DMS153 treated with DMSO at 0.1 percent for 48 hours (cell line): ENCODE measurements around the gene WDFY4.

Source experiments
- DNase-seq: peaks from one replicate; lab custom pipeline; 2025; ENCODE audit not compliant: unreplicated experiment; lab: John Stamatoyannopoulos, UW

WDFY4 gene

GRCh38 chr10:48807791-48808470, 123.3 kb downstream of the WDFY4 start:
- no peak for DNase-seq

DNA sequence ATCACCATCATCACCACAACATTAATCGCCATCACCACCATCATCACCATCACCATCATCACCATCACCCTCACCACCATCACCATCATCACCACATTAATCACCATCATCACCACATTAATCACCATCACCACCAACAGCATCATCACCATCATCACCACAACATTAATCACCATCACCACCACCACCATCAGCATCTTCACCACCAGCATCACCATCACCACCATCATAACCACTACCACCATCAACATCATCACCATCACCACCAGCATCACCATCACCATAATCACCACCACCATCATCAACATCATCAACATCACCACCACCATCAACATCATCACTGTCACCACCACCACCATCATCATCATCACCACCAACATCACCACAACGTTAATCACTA, 124.6 kb downstream of the WDFY4 start:
- no peak for DNase-seq

GRCh38 chr10:48811461-48811860, 126.8 kb downstream of the WDFY4 start:
- no peak for DNase-seq

DNA sequence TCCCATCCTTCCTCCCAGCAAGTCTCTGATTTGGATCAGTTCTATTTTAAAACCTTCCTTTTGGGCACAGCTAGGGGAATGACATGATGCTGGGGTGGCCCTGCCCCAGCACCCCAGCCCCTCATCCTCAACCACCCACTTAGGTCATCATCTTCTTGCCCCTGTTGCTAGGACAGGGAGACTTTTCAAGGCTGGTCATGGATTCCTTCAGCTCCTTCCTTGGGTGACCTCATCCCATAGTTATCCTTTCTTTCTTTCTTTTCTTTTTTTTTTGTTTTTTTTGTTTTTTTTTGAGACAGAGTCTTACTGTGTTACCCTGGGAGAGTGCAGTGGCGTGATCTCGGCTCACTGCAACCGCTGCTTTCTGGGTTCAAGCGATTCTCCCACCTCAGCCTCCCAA, 127.2 kb downstream of the WDFY4 start:
- DNase-seq, result no peak

DNA sequence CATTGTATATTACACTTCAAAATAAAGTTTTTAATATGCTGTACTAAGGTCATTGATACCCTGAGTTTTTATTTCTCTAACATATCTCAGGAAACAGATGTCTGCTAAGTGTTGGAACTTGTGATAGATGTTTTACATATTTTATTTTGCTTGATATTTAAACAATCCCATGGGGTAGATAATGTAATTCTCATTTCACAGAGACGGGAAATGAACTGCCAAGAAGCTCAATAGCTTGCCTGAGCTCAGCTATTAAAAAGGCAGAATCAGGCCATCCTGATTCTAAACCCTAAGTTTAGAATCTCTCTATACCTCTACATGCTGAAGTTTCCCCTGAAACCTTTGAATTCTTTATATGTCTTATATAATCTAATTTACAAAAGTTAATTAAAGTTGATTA, 128.6 kb downstream of the WDFY4 start:
- DNase-seq, result no peak

- DNase-seq, result no peak
Observed at GRCh38 chr10:48813825-48814224, 129.2 kb downstream of the WDFY4 start.

- no peak for DNase-seq
Observed at GRCh38 chr10:48814933-48815332, 130.3 kb downstream of the WDFY4 start.

DNA sequence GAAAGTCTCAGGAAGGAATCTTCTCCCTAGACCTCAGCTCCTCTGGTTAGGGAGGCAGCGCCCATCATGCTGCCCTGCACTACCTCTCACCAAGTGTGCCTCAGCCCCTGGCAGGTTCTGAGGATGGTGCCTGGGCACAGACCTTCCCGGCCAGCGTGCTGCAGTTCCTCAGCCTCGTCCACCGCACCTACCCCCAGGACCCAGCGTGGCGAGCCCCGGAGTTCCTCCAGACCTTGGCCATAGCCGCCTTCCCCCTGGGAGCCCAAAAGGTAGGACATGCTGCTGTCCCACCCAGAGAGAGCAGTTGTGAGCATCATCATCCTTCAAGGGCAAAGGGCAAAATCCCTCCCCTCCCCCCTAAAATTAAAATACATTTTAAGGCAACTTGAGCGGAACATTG, 132.5 kb downstream of the WDFY4 start:
- DNase-seq, result no peak

DNA sequence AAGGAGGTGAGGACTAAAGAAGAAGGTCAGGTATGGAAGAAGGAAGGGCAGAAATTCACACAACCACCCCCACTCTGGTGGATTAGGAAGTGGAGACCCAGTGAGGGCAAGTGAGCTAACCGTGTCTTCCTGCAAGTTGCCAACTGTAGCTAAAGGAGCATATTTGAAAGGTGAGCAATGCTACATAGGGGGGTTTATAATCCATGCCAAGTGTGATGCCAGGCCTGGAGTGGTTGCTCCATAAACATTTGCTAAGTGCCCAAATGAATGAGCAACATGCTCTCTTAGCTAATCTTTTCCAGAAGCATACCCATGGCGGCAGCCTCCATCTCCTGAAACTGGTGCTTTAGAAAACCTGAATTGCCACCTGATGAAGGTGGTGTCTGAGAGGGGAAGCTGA, 133.4 kb downstream of the WDFY4 start:
- DNase-seq, result no peak

GRCh38 chr10:48818861-48819520, 134.3 kb downstream of the WDFY4 start:
- no peak for DNase-seq

GRCh38 chr10:48819783-48820182, 135.1 kb downstream of the WDFY4 start:
- DNase-seq, result no peak

GRCh38 chr10:48820231-48820630, 135.6 kb downstream of the WDFY4 start:
- no peak for DNase-seq

DNA sequence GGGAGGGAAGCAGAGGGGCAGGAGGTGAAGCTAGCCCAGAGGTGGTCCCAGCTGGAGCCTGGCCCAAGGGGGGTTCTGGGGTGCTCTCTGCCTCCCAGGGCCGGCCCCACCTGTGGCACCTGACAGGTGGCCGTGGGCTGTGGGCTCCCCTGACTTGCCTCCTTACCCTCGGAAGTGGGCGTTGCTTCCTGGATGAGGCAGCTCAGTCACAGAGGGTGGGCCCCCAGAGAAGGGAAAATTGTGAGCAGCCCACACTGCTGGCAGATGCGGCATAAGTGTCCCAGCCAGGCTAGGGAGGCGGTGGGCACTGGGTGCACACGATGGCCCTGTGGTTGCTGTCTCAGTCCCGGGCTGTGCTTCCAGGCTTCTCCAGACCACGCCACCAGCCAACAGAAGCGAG, 136.0 kb downstream of the WDFY4 start:
- no peak for DNase-seq

DNA sequence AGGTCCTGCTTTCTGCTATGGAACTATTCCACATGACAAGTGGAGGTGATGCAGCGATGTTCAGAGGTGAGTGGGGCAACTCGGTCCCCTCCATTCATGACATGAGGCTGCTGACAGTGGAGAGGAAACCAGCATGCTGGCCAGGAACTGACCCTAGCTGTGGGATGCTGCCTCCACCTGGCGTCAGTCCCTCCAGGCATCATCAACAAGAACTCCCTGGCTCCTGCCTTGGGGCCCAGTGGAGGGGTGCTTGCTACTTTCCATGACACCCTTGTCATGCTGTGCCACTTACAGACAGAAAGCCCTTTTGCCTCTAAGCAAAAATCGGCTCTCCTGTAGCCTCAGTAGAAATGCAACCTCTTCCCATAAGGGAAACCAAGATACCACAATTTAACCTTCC, 136.4 kb downstream of the WDFY4 start:
- DNase-seq, result no peak

DNA sequence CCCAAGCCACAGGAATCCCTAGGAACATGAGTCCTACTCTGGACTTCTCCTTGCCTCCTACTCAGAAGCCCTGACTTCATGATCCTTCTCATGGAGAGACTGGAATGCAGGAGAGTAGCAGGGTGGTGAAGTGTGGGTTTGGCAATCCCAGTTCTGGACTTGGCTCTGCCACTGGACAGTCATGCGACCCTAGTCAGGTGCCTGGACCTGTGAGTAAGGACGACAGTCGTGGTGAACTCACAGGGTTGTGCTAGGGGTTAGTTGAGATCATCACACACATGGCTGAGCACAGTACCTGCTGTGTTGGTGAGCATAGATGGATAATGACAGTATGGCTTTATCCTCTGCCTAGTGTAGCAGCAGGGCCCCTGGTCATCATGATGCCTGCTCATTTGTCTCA, 137.0 kb downstream of the WDFY4 start:
- no peak for DNase-seq

GRCh38 chr10:48833674-48834073, 149.0 kb downstream of the WDFY4 start:
- no peak for DNase-seq

DNA sequence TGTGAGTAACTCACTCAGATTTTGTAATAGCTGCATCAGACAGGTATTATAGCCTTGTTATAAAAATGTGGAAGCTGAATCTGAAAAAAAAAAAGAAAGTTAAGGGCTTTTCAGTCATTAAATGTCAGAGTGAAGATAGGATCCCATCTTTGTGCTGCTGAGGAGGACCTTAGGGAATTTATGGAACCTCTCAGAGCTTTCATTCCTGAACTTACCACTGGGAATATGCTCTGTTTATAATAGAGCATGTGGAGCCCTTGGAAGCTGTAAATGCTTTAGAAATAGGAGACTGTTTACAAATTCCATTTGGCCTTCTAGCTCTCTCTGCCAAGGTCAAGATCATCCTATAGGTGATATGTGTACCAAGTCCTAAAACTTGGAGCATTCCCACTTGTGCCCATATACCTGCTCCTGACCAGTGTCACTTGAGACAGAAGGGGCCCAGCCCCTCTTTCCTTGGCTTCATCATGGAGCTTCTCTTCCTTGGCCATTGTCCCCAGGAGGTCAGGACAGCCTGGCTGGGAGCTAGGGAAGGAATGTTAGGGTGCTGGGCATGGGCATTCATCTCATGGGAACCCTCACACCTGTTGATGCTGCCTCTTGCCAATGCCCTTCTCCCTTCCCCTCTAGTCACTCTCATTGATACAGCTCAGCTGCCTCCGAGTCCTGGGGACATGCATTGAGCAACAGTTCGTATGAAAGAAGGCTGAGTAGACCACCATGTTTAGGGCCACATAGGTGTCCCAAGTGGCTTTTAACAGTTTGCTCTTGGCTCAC, 149.7 kb downstream of the WDFY4 start:
- DNase-seq, result no peak

- DNase-seq, result no peak
Observed at GRCh38 chr10:48835781-48836180, 151.1 kb downstream of the WDFY4 start.

- DNase-seq, result no peak
Observed at GRCh38 chr10:48836605-48837004, 151.9 kb downstream of the WDFY4 start.

DNA sequence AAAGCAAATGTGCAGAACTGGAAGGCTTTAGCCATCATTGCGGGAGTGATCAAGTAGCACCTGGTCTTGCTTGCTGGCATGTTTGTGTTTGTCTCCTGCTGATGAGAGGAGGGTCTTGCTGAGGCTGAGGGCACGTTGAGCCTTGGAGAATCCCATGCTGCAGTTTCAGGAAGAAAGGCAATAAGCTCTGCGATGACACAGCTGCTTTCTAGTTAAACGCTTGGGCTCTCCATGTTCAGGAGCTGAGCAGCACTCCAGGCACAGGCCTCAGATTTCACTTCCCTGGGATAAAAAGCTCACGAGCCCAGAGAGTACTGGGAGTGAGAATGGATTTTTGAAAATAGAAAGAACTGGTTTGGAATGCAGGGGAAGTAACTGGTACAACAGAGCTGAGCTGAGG, 154.2 kb downstream of the WDFY4 start:
- no peak for DNase-seq

GRCh38 chr10:48839809-48840679, 155.4 kb downstream of the WDFY4 start:
- no peak for DNase-seq
